AG04450 (cell line): ENCODE measurements around the gene NDUFA6. TPM values are rescaled to one million over a fixed set of nuclear protein-coding genes. Genes with fewer than 3 reads are reported as not detected.
"Not testable (repeated sequence)": the region's sequence is repeated elsewhere in the genome, so short reads cannot be mapped to it uniquely, and the experiment has no call there.

Experiments used
- CTCF ChIA-PET: fragments of 300-600, 350-600 bp; formaldehyde crosslinking; extraction: SDS; loops from one replicate; lab custom pipeline; 2022; ENCODE audit warnings: antibody characterized with exemption, inconsistent platforms; lab: Charles Lee
- POLR2A ChIA-PET: fragments of 350-600 bp; formaldehyde crosslinking; extraction: SDS; loops from one replicate; lab custom pipeline; 2021; ENCODE audit warnings: antibody characterized with exemption, inconsistent platforms; lab: Yijun Ruan, JAX
- DNase-seq: peaks from one replicate; pipeline ENCODE4 v3.0.0-alpha.2; 2011; ENCODE audit warnings: low read depth, low spot score
- H3K27ac ChIP-seq: one replicate; pipeline ENCODE4 v1.5.1; 2012; ENCODE audit warnings: low read depth, low read length, control low read depth
- H3K27me3 ChIP-seq: one replicate; pipeline ENCODE4 v1.6.0; 2012; ENCODE audit warnings: low read length; ENCODE audit not compliant: control insufficient read depth, insufficient read depth
- H3K4me3 ChIP-seq: 2 replicates; pipeline ENCODE4 v1.5.1; 2011; ENCODE audit warnings: mild to moderate bottlenecking, low read depth, low read length, control low read depth
- H3K9me3 ChIP-seq: 2 replicates; pipeline ENCODE4 v1.5.1; 2012; ENCODE audit warnings: low read length; ENCODE audit not compliant: control insufficient read depth, insufficient read depth
- polyA plus RNA-seq: library from polyadenylated mRNA; depleted of rRNA; stranded (reverse); fragments of >200 nt; gene quantifications from 2 replicates; pipeline ENCODE4 v1.2.3, GENCODE V29; 2011
- TF ChIP-seq, protein P1 (sequence below): IDR thresholded peaks from 2 replicates; pipeline ENCODE4 v1.5.1; 2011; ENCODE audit warnings: low read depth, low read length, control low read depth, inconsistent platforms

NDUFA6 gene
- polyA plus RNA-seq, 1 experiment: 103 TPM

DNA sequence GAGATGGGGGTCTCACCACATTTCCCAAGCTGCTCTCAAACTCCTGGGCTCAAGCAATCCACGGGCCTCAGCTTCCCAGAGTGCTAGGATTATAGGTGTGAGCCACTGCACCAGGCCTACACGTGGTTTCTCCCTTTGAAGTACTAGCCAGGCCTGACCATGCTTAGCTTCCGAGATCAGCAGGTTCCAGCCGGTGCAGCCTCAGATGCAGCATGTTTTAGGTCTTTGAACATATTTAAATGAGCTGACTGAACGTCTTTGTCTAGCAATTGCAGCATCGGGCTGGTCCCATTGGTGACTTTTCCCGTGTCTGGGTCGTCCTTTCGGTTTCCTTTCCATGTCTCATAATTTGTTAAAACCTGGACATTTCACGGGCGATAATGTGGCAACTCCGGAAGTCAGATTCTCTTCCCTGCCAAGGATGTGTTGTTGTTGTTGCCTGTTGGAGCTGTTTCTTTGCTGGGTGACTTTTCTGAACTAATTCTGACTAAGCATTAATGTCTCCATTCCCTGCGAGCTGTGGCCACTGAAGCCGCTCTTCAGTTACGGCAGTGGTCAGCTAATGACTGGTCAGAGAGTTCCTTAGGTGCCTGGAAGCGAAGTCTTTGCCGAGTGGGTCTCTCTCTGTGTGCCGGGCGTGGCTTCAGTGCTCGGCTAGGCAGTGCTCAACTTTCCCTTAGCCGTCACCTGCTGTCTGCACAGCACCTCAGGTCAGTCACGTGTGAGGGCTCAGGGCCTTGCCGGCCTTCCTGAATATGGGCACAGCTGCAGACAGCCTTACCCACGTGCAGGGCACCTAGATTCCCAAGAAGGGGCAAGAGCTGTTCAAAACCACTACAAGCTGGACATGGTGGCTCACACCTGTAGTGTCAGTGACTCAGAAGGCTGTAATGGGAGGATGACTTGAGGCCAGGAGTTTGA is 43.8 kb upstream of the NDUFA6 start:
- H3K27me3 ChIP-seq: no peaks in the 10 kb centered on the region
- DNase-seq: no peak
- ChIA-PET CTCF (no interaction called here), POLR2A (no interaction called here)
- TF ChIP-seq, protein P1, sequence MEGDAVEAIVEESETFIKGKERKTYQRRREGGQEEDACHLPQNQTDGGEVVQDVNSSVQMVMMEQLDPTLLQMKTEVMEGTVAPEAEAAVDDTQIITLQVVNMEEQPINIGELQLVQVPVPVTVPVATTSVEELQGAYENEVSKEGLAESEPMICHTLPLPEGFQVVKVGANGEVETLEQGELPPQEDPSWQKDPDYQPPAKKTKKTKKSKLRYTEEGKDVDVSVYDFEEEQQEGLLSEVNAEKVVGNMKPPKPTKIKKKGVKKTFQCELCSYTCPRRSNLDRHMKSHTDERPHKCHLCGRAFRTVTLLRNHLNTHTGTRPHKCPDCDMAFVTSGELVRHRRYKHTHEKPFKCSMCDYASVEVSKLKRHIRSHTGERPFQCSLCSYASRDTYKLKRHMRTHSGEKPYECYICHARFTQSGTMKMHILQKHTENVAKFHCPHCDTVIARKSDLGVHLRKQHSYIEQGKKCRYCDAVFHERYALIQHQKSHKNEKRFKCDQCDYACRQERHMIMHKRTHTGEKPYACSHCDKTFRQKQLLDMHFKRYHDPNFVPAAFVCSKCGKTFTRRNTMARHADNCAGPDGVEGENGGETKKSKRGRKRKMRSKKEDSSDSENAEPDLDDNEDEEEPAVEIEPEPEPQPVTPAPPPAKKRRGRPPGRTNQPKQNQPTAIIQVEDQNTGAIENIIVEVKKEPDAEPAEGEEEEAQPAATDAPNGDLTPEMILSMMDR: no peak
- H3K27ac ChIP-seq: no peak overlapping the region
- peaks cover 20% of the 10 kb centered on the region for H3K9me3 ChIP-seq
- H3K4me3 ChIP-seq: no peak overlapping the region

DNA sequence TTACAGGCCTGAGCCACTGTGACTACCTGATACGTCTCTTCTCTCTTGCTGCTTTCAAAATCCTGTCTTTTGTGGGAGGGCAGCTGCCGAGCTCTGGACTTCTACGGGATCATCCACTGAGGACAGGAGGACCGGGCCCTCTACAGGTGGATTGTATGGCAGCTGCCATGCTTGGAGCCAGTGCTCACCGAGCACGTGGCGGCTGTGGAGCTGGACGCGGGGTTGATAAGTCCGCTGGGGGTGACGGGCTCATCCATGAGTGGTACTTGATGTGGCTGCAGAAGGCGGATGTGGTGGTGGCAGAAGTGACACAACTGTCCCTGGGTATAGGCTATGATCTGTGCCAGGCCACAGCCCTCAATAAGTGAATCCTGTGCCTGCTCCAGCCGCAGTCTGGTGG is 41.9 kb upstream of the NDUFA6 start:
- TF ChIP-seq, protein P1: 0 out of 2 replicates have a peak, but pooled peaks have one; percentile 6
- Histone ChIP-seq H3K27ac (no peak overlapping the region), H3K27me3 (peaks cover 2% of the 10 kb centered on the region), H3K4me3 (no peak overlapping the region), H3K9me3 (peaks cover 21% of the 10 kb centered on the region)
- ChIA-PET POLR2A (no interaction called here), CTCF (interaction anchor here (0.6 kb wide), 1 partner anchor 38 kb away, joined by 3 read pairs; no protein-coding TSS in a partner anchor)
- no peak for DNase-seq

DNA sequence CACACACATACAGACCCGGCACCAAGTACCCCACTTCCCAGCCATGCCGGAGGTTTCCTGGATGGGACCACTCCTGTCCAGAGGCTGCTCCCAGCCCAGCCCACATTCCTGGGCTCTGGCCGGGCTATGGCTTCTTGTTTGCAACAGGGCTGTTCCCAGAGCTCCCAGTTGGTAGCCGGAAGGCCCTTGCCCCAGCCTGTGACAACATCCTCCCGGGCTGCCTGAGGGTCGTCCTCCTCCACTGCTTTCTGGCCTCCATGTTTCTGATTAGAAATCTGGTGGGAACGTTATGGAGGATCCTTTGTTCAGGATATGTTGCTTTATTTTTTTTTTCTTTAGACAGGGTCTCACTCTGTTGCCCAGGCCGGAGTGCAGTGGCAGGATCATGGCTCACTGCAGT is 41.0 kb upstream of the NDUFA6 start:
- Histone ChIP-seq H3K4me3 (no peak overlapping the region), H3K9me3 (peaks cover 21% of the 10 kb centered on the region), H3K27ac (no peak overlapping the region), H3K27me3 (peaks cover 2% of the 10 kb centered on the region)
- no peak for DNase-seq
- TF ChIP-seq, protein P1: no peak
- ChIA-PET POLR2A (no interaction called here), CTCF (interaction anchor here (0.6 kb wide), 1 partner anchor 174 kb away, joined by 3 read pairs; no protein-coding TSS in a partner anchor)

DNA sequence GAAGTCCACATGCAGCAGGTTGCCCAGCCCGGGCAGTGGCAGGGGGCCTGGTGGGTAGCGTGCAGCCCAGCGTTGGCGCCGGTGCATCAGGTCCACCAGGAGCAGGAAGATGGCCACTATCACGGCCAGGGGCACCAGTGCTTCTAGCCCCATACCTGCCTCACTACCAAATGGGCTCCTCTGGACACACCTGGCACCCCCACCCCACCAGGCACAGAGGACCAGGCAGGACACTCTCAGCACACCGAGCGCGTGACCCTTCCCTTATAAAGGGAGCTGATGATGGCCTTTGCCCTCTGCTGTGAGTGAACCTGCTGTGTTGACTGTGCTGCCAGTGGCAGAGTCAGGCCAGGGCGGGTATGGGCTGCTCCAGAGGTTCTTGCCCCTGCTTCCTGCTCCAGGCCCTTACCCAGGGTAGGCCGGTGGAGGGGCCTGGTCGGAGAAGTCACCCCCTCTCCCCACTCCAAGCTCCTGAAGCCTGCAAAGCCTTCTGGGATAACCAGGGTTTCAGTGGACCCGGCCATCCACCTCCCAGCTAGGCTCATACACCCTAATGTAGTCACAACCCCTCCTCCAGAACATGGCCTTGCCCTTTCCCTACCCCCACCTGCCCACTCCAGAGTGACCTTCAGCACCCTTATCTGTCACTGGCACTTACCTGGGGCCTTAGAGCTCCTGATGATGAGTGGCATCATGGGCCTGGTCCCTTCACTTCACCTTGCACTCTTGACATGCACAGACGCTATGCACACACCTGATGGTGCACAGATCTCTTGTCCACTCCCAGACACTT is 40.3 kb upstream of the NDUFA6 start, which contains the start of gene CYP2D6:
Gene CYP2D6 (minus strand): TSS at position 172 of the 793 bp plus-strand sequence. CDS start 19 bp downstream, at position 153.
- peaks cover 21% of the 10 kb centered on the region for H3K9me3 ChIP-seq
- POLR2A ChIA-PET, CTCF ChIA-PET, H3K27me3 ChIP-seq, DNase-seq, H3K4me3 ChIP-seq, H3K27ac ChIP-seq: not testable (repeated sequence)

DNA sequence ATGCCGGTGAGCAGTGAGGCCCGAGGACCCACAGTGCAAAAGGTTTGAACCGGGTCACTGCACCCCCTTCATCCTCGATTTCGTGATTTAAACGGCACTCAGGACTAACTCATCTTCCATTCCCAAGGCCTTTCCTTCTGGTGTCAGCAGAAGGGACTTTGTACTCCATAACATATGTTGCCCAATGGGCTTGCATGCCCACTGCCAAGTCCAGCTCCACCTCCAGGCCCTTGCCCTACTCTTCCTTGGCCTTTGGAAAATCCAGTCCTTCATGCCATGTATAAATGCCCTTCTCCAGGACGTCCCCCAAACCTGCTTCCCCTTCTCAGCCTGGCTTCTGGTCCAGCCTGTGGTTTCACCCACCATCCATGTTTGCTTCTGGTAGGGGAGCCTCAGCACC is 39.6 kb upstream of the NDUFA6 start:
- CTCF ChIA-PET, H3K27me3 ChIP-seq, POLR2A ChIA-PET, H3K4me3 ChIP-seq, DNase-seq, H3K27ac ChIP-seq: not testable (repeated sequence)
- H3K9me3 ChIP-seq: peaks cover 21% of the 10 kb centered on the region

DNA sequence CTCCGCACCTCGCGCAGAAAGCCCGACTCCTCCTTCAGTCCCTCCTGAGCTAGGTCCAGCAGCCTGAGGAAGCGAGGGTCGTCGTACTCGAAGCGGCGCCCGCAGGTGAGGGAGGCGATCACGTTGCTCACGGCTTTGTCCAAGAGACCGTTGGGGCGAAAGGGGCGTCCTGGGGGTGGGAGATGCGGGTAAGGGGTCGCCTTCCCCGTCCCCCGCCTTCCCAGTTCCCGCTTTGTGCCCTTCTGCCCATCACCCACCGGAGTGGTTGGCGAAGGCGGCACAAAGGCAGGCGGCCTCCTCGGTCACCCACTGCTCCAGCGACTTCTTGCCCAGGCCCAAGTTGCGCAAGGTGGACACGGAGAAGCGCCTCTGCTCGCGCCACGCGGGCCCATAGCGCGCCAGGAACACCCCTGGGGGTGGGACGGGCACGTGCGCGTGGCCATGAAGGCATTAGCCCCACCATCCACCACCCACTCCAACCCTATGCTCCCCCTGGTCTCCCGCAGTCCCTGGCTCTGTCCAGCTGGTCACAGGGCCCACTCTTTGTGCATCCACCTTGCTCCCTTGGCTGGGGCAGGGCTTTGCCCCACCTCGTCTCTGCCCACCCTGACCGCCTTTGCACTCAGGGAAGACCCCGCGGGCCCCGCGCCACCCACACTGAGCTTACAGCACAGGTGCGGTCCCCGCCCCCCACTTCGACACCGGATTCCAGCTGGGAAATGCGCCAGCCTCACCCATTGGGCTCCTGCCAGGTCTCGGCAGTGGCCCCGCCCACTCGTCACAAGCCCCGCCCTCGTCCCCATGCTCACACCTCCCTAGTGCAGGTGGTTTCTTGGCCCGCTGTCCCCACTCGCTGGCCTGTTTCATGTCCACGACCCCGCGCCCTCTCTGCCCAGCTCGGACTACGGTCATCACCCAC is 38.5 kb upstream of the NDUFA6 start:
- POLR2A ChIA-PET, H3K27me3 ChIP-seq, CTCF ChIA-PET, H3K27ac ChIP-seq, DNase-seq, H3K4me3 ChIP-seq: not testable (repeated sequence)
- H3K9me3 ChIP-seq: peaks cover 21% of the 10 kb centered on the region

DNA sequence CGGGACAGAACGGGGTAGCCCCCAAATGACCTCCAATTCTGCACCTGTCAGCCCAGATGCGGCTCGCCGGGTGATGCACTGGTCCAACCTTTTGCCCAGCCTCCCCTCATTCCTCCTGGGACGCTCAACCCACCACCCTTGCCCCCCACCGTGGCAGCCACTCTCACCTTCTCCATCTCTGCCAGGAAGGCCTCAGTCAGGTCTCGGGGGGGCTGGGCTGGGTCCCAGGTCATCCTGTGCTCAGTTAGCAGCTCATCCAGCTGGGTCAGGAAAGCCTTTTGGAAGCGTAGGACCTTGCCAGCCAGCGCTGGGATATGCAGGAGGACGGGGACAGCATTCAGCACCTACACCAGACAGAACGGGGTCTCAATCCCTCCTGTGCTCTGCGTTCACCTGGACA is 37.4 kb upstream of the NDUFA6 start:
- H3K27ac ChIP-seq, CTCF ChIA-PET, H3K27me3 ChIP-seq, DNase-seq, H3K4me3 ChIP-seq, POLR2A ChIA-PET: not testable (repeated sequence)
- H3K9me3 ChIP-seq: peaks cover 21% of the 10 kb centered on the region
